Right lobe of liver (tissue), 4 donors: ENCODE measurements around the gene CLIC1.

Source experiments
- CTCF ChIP-seq, 4 donors: fragments of 200-600 bp in 3 of 4; fragments of 450-650 bp in 1 of 4; IDR thresholded peaks; one replicate each; pipeline versions ENCODE4 v1.5.1 to v1.8.0; 2016 to 2022; ENCODE audit warnings: antibody characterized with exemption in 4 of 4, mild to moderate bottlenecking in 2 of 4
- POLR2A ChIP-seq: fragments of 450-650 bp; IDR thresholded peaks from one replicate; pipeline ENCODE4 v1.6.1; 2017; ENCODE audit warnings: antibody characterized with exemption, mild to moderate bottlenecking
- donor health status: DM: no; HTN: no; CAD: no.
- donor health status: DM: no; HTN: no; CAD: no.
- donor health status: DM: no; HTN: yes; CAD: no.

GRCh38 chr6:31761343-31761742 lies 25.0 kb upstream of the CLIC1 start:
- TF ChIP-seq POLR2A (no peak), CTCF (IDR thresholded peaks at IDR 0.05) (no peak)
